NCI-H345 treated with DMSO at 0.1 percent for 48 hours (cell line): ENCODE data around the gene FNDC11.

Experiments used
- DNase-seq: peaks from one replicate; lab custom pipeline; 2025; ENCODE audit not compliant: unreplicated experiment; lab: John Stamatoyannopoulos, UW

The FNDC11 gene

GRCh38 chr20:63539092-63539430 lies 14.9 kb upstream of the FNDC11 start:
- peak; percentile 80 for DNase-seq

- DNase-seq, result no peak
These were observed 14.3 kb upstream of the FNDC11 start for GRCh38 chr20:63539441-63540370.

GRCh38 chr20:63540417-63541186 lies 13.4 kb upstream of the FNDC11 start:
- no peak for DNase-seq

DNA sequence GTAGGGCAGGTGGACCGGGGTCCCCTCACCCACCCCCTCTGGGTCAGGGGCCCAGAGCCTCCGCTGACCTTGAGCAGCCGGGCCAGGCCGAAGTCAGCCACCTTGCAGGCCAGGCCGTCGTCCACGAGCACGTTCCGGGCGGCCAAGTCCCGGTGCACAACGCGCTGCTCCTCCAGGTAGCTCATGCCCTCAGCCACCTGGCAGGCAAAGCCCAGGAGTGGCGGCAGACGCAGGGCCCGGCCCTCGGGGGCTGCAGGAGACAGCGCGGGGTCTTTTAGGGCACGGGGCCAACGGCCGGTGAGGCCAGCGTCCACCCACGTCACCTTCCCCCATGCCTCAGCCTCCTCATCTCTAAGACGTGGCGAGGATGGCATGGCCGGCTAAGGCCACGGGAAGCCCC lies 12.6 kb upstream of the FNDC11 start:
- DNase-seq, result no peak

- no peak for DNase-seq
These were observed 11.9 kb upstream of the FNDC11 start for GRCh38 chr20:63542031-63542559.

DNA sequence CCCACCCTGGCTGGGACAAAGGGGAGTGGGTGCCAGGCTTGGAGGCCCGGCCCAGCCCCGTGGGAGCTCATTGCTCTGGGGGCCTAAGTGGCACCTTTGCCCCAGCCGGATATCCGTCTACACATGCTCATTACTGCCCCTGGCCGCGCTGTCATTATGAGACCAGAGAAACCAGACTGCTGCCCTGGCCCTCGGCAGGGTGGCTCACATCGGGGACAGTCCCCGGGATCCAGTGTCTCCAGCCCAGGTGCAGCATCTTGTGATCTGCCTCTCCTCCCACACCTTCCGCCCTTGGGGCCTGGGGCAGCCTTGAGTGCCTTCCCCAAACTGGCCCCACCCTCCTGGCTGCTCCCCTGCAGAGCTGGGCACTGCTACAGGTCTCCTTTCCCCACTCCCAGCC lies 11.3 kb upstream of the FNDC11 start:
- DNase-seq, result no peak

DNA sequence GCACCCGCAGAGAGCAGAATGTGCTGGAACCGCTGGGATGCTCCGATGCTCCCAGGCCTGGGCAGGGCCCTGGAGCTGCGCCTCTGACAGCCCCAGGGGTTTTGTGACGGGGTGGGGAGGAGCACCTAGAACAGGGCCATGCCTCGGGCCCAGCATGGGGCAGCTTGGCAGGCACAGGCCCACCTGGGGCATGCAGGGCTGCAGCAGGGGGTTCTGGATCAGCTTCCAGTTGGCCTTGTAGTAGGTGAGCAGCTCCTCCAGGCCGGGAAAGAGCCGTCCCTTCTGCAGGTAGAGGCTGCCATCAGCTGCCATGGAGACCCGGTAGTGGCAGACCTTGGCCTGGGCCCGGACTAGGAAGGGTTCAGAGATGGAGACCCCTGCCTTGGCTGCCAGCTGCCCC lies 10.8 kb upstream of the FNDC11 start:
- DNase-seq, result no peak

- no peak for DNase-seq
These were observed 10.2 kb upstream of the FNDC11 start for GRCh38 chr20:63543733-63544132.

DNA sequence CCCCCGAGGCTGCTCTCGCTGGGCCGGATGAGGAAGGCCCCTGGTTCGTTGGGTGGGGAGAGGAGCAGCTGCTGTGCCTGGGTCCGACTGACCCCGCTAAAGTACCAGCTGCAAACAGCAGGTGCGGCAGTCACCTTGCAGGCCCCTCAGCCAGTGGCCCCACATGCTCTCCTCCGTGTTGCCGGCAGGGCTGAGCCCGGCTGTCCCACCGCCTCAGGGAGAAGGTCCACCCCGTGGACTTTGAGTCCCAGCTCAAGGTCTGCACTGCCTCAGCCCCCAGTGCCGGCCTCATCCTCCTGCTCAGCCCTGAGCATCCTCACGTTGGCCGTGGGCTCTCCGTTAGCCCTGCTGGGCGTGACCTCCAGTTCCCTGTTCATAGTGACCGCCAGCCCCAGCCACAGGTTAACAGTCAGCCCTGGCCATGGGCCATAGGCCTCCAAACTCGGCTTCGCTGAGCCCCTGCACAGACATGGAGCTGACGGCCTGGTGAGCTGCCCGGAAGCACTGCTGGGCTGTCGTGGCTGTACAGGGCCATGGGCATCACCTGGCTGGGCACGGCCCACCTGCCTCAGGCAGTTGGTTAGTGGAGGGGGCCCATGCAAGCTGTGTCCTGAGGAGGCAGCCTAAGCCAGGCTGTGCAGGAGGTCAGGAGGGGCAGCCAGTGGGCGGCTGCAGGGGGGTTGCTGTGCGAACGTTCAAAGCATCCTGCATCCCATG lies 9.6 kb upstream of the FNDC11 start:
- DNase-seq, result no peak

GRCh38 chr20:63544958-63545516 lies 8.9 kb upstream of the FNDC11 start:
- no peak for DNase-seq

GRCh38 chr20:63545814-63546213 lies 8.1 kb upstream of the FNDC11 start:
- no peak for DNase-seq

GRCh38 chr20:63546256-63546955 lies 7.6 kb upstream of the FNDC11 start:
- no peak for DNase-seq

- DNase-seq, result no peak
These were observed 6.8 kb upstream of the FNDC11 start for GRCh38 chr20:63546956-63547724.

DNA sequence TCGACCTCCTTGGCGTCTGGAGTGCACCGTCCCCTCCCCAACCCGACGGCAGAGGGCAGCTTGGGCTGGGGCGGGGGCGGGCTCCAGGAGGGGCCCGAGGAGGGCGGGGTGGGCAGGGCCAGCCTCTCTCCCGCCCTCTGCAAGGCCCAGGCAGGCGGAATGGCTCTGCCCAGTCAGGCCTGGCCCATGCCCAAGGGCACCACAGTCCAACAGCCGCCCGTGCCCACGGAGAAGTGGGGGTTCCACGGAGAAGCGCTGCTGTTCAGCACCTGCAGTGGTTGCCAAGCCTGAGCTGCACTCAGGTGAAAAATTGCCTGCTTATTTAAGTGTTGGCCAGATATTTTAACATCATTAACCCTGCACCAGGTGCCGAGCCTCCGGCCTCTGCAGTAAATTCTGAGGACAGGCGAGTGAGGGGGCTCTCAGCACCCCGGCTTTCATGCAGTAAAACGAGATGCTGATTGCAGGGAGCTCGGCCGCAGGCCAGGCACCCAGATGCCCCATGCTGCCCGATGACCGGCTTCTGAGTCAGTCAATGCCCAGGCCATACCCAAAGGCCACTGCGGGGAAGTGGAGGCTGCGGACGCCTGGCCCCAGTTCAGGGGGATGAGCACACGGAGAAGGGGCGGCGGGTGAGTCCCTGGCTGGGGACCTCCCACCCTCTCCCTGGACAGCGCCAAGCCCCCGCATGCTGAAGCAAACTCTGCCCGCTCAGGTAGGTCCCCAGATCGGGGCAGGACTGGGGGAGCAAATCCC lies 6.1 kb upstream of the FNDC11 start, which contains the start of gene SRMS:
SRMS (minus strand) TSS at position 25 of the 756 bp plus-strand sequence. CDS start 286 bp downstream, outside the sequence.
- DNase-seq, result no peak

GRCh38 chr20:63548542-63548941 lies 5.4 kb upstream of the FNDC11 start:
- no peak for DNase-seq

- no peak for DNase-seq
These were observed 4.9 kb upstream of the FNDC11 start for GRCh38 chr20:63549019-63549418.

GRCh38 chr20:63549679-63550282 lies 4.2 kb upstream of the FNDC11 start:
- no peak for DNase-seq

DNA sequence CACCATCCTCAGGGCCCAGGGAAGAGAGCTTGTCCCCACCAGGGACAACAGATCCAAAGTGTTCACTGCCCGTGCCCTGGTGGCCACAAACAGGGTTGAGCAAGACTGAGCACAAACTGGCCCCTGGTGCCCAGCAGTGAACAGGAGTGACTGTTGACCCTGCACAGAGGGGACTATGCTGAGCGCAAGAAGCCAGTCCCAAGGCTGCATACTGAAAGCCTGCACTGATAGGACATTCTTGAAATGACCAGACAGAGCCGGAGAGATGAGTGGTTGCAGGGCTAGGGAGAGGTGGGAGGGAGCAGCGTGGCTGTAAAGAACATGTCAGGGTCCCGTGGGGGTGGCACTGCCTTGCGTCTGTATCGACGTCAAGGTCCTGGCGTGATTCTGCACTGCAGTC lies 2.9 kb upstream of the FNDC11 start:
- no peak for DNase-seq
